ENCODE results near the gene DRD2.

Gene DRD2

DNA sequence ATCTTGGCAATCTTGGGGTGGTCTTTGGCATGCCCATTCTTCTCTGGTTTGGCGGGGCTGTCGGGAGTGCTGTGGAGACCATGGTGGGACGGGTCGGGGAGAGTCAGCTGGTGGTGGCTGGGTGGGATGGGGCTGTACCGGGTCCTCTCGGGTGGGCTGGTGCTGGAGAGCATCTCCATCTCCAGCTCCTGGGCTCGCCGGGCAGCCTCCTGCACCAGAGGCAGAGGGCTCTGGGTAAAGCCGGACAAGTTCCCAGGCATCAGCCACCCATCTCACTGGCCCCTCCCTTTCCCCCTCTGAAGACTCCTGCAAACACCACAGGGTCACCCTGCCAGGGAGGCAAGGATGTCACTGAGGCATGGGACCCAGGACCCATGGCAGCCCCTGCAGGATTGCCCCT is 62.5 kb downstream of the DRD2 start:
- H3K27ac ChIP-seq: no peak overlapping the region
- no peak overlapping the region for H2AFZ ChIP-seq (ENCODE audit: low read depth)
- no peak overlapping the region for H3K4me3 ChIP-seq (IDR thresholded peaks at IDR 0.05; ENCODE audit: insufficient read depth, low read depth, low read length)
- H3K36me3 ChIP-seq (ENCODE audit: insufficient read depth): no peaks in the 10 kb centered on the region
- H3K4me1 ChIP-seq (ENCODE audit: low read depth, poor library complexity, severe bottlenecking): peaks cover 8% of the 10 kb centered on the region
- H3K9ac ChIP-seq: no peak overlapping the region
- no peak overlapping the region for H3K4me2 ChIP-seq
- no peaks in the 10 kb centered on the region for H3K79me2 ChIP-seq (ENCODE audit: insufficient read depth, low read depth)
- TF ChIP-seq, protein P1, sequence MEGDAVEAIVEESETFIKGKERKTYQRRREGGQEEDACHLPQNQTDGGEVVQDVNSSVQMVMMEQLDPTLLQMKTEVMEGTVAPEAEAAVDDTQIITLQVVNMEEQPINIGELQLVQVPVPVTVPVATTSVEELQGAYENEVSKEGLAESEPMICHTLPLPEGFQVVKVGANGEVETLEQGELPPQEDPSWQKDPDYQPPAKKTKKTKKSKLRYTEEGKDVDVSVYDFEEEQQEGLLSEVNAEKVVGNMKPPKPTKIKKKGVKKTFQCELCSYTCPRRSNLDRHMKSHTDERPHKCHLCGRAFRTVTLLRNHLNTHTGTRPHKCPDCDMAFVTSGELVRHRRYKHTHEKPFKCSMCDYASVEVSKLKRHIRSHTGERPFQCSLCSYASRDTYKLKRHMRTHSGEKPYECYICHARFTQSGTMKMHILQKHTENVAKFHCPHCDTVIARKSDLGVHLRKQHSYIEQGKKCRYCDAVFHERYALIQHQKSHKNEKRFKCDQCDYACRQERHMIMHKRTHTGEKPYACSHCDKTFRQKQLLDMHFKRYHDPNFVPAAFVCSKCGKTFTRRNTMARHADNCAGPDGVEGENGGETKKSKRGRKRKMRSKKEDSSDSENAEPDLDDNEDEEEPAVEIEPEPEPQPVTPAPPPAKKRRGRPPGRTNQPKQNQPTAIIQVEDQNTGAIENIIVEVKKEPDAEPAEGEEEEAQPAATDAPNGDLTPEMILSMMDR (conservative IDR thresholded peaks at IDR 0.05; ENCODE audit: low read depth, low read length): no peak
- H3K27me3 ChIP-seq (ENCODE audit: insufficient read depth, low read depth): no peaks in the 10 kb centered on the region
- no peaks in the 10 kb centered on the region for H4K20me1 ChIP-seq (ENCODE audit: insufficient read depth)

DNA sequence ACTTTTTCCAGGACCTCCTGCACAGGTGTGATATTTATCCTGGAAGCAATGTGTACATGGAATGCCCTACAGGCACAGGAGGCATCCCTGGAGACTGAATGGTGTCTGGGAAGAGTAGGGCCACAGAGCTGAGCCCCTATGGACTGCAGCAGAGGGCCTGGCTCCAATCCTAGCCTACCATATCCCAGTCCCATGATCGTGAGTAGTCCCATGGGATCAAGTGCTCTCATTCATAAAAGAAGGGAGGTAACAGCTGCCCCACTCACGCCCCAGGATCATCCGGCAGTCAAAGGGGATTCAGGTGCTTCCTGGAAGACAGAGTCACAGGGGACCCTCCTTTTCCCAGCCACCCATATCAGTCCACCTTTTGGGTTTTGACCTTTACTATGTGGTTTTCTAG is 63.7 kb downstream of the DRD2 start:
- H3K4me1 ChIP-seq (ENCODE audit: low read depth, poor library complexity, severe bottlenecking): no peaks in the 10 kb centered on the region
- H3K4me2 ChIP-seq: no peak overlapping the region
- H3K27me3 ChIP-seq (ENCODE audit: insufficient read depth, low read depth): no peaks in the 10 kb centered on the region
- H3K27ac ChIP-seq: no peak overlapping the region
- H3K4me3 ChIP-seq (IDR thresholded peaks at IDR 0.05; ENCODE audit: insufficient read depth, low read depth, low read length): no peak overlapping the region
- TF ChIP-seq, protein P1 (conservative IDR thresholded peaks at IDR 0.05; ENCODE audit: low read depth, low read length): no peak
- no peak overlapping the region for H2AFZ ChIP-seq (ENCODE audit: low read depth)
- H3K9ac ChIP-seq: no peak overlapping the region
- no peaks in the 10 kb centered on the region for H3K79me2 ChIP-seq (ENCODE audit: insufficient read depth, low read depth)
- no peaks in the 10 kb centered on the region for H3K36me3 ChIP-seq (ENCODE audit: insufficient read depth)
- no peaks in the 10 kb centered on the region for H4K20me1 ChIP-seq (ENCODE audit: insufficient read depth)

DNA sequence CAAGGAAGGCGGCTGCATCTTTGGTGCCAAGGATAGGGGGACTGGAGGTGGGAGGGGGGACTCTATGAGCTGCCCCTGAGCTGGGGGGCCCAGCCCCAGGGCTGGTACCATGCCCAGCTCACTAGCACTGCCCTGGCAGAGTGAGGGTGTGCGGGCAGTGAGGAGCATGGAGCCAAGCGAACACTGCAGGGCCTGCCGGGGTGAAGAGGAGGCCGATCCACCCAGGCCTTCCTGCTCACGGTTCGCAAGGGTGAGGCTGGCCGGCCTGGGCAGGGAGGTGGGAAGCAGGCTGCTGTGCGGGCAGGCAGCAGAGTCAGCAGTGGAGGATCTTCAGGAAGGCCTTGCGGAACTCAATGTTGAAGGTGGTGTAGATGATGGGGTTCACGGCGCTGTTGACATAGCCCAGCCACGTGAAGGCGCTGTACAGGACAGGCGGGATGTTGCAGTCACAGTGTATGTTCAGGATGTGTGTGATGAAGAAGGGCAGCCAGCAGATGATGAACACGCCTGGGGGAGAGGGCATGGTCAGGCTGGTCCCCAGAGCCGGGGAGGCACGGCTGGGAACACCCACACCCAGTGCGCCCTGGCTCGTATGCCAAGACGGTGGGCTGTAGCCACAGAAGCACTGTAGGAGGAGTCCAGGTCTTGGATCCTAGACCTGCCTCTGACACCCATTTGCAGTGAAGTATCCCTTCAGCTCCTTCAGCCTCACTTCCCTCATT is 64.6 kb downstream of the DRD2 start:
- Histone ChIP-seq H2AFZ (ENCODE audit: low read depth) (no peak overlapping the region), H3K4me3 (IDR thresholded peaks at IDR 0.05; ENCODE audit: insufficient read depth, low read depth, low read length) (no peak overlapping the region), H3K36me3 (ENCODE audit: insufficient read depth) (no peaks in the 10 kb centered on the region), H3K4me1 (ENCODE audit: low read depth, poor library complexity, severe bottlenecking) (no peaks in the 10 kb centered on the region), H3K27me3 (ENCODE audit: insufficient read depth, low read depth) (no peaks in the 10 kb centered on the region), H3K27ac (no peak overlapping the region), H3K9ac (no peak overlapping the region), H3K79me2 (ENCODE audit: insufficient read depth, low read depth) (no peaks in the 10 kb centered on the region), H3K4me2 (no peak overlapping the region), H4K20me1 (ENCODE audit: insufficient read depth) (no peaks in the 10 kb centered on the region)
- TF ChIP-seq, protein P1 (conservative IDR thresholded peaks at IDR 0.05; ENCODE audit: low read depth, low read length): no peak

DNA sequence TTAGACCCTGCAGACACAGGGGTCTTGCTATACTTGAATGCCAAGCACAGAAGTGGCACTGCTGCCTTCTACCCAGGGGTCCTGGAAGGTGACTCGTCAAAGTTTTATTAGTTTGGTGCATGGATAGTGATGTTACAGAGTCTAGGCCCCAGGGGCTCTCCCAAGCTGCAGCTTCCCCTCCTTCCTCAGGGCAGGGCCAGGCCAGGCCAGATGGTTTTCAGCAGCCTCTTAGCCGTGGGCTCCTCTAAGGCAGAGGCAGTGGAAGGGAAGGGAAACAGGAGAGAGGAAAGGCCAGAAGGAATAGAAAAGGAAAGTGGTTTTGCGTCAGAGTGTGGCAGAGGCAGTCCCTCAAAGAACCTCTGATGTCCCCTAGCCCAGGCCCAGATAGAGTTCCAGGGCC is 65.7 kb downstream of the DRD2 start:
- Histone ChIP-seq H3K4me2 (no peak overlapping the region), H3K27ac (no peak overlapping the region), H2AFZ (ENCODE audit: low read depth) (no peak overlapping the region), H4K20me1 (ENCODE audit: insufficient read depth) (no peaks in the 10 kb centered on the region), H3K27me3 (ENCODE audit: insufficient read depth, low read depth) (no peaks in the 10 kb centered on the region), H3K79me2 (ENCODE audit: insufficient read depth, low read depth) (no peaks in the 10 kb centered on the region), H3K4me1 (ENCODE audit: low read depth, poor library complexity, severe bottlenecking) (no peaks in the 10 kb centered on the region), H3K4me3 (IDR thresholded peaks at IDR 0.05; ENCODE audit: insufficient read depth, low read depth, low read length) (no peak overlapping the region), H3K9ac (no peak overlapping the region), H3K36me3 (ENCODE audit: insufficient read depth) (no peaks in the 10 kb centered on the region)
- TF ChIP-seq, protein P1 (conservative IDR thresholded peaks at IDR 0.05; ENCODE audit: low read depth, low read length): no peak

All from KMS-11 (cell line).